Measurements from ENCODE around the gene IL13.
"Not testable (repeated sequence)": the region's sequence is repeated elsewhere in the genome, so short reads cannot be mapped to it uniquely, and the experiment has no call there.

Gene IL13

GRCh38 chr5:132687995-132688394 is 30.0 kb downstream of the IL13 start:
- DNase-seq: no peak

- no peak for DNase-seq
These were observed 30.8 kb downstream of the IL13 start for GRCh38 chr5:132688536-132689339.

- DNase-seq: no peak
These were observed 31.5 kb downstream of the IL13 start for GRCh38 chr5:132689513-132689912.

GRCh38 chr5:132690156-132690555 is 32.2 kb downstream of the IL13 start:
- no peak for DNase-seq

- DNase-seq: not testable (repeated sequence)
These were observed 34.0 kb downstream of the IL13 start for GRCh38 chr5:132691755-132692631.

- no peak for DNase-seq
These were observed 34.6 kb downstream of the IL13 start for GRCh38 chr5:132692632-132692967.

- DNase-seq: no peak
These were observed 38.0 kb downstream of the IL13 start for GRCh38 chr5:132695956-132696355.

GRCh38 chr5:132704875-132705274 is 46.9 kb downstream of the IL13 start:
- no peak for DNase-seq

GRCh38 chr5:132708645-132709044 is 50.7 kb downstream of the IL13 start:
- DNase-seq: no peak
